HG02852 (cell line): ENCODE data around the gene NGB.

ENCODE experiments used
- ATAC-seq: cut with Tn5 transposase; IDR thresholded peaks from one replicate; pipeline ENCODE4 v1.9.1; 2021; ENCODE audit warnings: mild to moderate bottlenecking, moderate library complexity; ENCODE audit not compliant: unreplicated experiment

The NGB gene

DNA sequence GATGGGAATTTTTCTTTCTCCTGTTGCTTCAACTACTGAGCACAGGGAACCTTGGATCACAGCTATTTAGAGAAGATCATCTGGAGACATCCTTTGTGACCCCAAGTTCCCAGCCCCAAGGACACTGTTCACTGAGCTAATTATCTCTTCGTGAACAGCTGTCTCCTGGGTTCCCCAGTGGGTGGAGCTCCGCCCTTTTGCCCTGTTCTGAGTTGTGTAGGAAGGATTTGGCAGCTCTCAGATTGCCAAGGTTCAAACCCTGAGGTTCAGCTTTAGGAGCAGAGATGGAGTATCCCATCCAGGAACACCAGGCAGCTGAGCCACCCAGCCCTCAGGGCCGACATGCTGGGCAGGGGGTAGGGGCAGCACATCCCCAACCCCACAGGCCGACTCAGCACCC, 32.0 kb downstream of the NGB start:
- ATAC-seq: no peak

GRCh38 chr14:77238356-77238755, 32.6 kb downstream of the NGB start:
- no peak for ATAC-seq

GRCh38 chr14:77236814-77237213, 34.2 kb downstream of the NGB start:
- ATAC-seq: no peak

DNA sequence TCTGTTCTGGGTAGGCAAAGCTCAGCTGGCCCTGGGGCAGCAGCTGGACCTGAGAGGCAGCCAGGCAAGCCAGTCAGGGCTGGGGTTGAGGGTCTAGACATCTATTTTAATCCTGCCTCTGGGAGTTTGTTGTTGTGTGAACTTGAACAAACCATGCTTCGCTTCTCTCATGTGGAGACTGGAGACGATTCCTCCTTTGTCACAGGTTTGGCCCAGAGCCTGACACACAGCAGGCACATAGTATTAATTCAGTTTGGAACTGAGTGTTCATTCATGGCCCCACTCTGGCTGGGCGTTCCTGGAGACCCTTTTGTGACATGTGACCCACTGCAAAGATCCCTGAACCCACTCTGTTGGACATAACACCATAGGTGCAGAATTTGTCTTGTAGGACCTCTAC, 39.3 kb downstream of the NGB start:
- no peak for ATAC-seq

DNA sequence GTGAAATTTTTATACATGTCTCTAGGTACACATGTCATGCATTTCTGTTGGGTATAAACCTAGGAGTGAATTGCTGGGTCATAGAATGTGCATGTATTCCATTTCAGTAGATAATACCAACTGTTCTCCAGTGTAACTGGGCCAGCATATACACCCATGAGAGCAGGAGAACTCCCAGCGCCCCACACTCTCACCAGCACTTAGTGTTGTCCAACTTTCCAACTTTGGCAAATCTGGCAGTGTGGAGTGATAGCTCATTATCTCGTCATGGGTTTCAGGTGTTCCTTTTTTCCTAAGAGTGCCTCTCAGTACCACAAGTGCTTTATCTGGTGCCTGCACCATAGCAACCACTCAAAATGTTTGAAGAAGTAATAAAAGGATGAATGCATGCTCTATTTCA, 40.1 kb downstream of the NGB start:
- no peak for ATAC-seq

- ATAC-seq: no peak
Measured at GRCh38 chr14:77228056-77228455, 43.0 kb downstream of the NGB start.

DNA sequence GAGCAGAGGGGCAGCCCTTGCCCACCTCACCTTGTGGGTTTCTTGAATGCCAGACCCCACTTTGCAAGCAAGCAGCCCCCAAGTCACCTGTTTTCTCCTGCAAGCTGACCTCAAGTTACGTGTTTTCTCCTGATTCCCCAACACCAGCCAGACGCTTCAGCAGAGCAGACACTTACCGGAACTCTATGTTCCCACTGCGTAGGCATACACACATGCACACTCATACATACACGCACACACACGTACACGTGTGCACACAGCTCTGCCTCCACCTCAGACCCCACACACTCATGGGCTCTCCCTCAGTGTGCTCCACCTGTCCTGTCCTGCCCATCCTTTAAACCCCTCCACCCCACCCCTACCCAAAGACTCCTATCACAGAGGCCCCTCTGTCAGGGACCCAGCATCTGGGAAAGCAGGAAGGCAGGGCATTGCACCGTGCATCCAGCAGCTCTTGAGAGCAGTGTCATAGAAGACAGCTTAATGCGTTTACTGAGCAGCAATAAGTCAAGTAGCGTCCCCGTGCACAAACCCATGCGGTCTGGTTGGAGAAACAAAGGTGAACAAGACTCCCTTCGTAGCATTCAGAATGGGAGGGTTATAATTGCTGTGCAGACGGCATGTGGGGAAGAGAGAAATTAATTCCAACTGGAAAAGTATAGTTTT, 45.0 kb downstream of the NGB start:
- no peak for ATAC-seq

DNA sequence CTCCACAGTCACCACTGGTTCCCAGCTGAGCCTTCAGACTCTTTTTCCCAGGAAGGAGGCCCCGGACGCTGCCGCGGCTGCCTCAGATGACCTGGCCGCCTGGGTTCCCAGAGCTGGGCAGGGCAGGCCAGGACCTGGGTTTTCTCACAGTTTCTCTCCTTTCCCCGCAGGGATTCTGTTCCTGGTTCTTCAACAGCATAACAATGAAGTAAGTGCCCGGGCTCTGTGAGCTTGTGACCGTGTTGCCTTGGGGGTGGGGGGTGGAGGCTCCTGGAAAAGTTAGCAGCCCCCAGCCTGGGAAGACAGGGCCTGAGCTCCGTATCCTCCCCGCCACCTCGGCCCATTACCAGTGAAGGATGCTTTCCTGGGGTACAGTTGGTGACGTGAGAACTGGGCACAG, 45.8 kb downstream of the NGB start:
- ATAC-seq: no peak

GRCh38 chr14:77224212-77224611, 46.8 kb downstream of the NGB start:
- no peak for ATAC-seq

DNA sequence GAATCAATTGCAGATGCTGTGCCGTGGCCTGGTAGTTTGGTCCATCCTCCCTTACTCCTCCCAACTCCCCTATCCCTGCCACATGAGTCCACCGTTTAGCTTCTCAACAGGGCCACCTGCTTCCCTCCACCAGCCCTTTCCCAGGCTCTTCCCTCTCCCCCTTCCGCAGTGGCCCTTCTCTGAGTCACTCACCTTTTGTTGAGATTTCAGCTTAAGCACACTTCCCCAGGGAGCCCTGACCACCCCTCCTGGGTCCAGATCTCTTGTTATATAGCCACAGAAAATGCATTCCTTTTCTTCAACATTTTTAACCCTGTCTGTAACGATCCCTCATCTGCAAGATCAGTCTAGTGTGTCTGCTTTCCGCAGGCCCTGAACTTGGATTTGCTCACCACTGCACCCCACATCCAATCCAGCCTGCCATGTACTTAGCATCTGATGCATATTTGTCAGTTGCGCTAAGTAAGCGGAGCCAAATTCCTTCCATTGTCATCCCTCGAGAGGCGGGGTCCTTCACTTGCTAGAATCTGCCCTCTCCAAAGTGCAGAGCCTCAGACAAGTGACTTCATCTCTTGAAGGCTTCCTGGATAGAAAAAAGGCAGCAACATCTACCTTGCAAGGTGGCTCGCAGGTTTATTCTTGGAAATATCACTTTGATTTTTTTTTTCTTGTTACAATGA, 48.3 kb downstream of the NGB start:
- ATAC-seq: no peak

GRCh38 chr14:77221241-77221871, 49.6 kb downstream of the NGB start:
- ATAC-seq: no peak

GRCh38 chr14:77220246-77221017, 50.6 kb downstream of the NGB start:
- ATAC-seq: no peak

DNA sequence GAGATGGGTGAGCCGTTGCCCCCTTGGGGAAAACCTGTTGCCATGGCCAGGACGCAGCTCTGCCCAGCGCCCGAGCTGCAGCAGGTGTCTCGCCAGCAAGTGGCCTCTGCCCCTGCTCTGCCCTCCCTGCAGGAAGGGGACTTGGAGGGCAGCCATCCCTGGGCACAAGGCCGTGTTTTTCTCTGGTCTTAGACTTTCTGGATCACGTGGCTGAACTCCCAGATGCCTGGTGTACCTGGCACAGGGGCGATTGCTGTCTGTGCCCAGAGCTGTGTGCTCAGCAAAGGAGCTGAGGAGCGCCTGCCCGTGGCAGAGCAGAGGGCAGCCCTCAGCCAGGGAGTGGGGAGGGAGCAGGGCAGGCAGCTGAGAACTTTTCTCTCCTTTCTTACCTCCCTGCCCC, 51.4 kb downstream of the NGB start:
- ATAC-seq: no peak

DNA sequence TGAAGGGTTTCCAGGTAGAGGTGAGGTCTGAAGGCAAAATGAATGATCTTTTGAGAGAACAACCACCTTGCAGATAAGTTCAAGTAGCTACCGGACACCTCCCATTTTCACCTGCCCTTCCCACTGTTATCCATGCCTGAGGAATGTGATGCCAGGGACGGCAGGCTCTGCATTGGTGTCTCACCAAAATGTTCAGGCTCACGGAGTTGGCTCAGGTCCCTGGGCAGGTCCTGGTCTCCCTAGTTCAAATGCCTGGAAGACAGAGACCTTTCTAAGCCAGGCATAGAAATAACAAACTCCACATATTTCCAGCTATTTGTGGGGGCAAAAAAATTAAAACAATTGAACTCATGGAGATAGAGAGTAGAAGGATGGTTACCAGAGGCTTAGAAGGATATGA, 53.5 kb downstream of the NGB start:
- ATAC-seq: no peak
